Stimulated activated CD8-positive, alpha-beta memory T cell treated with anti-CD3 and anti-CD28 coated beads, Interleukin-4, amount 100 ng/mL, for 48 hours (primary cell): ENCODE measurements around the gene CFAP141.
"Not testable (repeated sequence)": the region's sequence is repeated elsewhere in the genome, so short reads cannot be mapped to it uniquely, and the experiment has no call there.

Experiments
- DNase-seq: peaks from one replicate; pipeline ENCODE4 v3.0.0-alpha.2; 2020

Gene CFAP141

GRCh38 chr1:154206196-154206595, at the start of gene CFAP141:
Gene CFAP141, minus strand, starts transcription at chr1:154206333. Its CDS starts 26 bp downstream, at chr1:154206307.
- no peak for DNase-seq

GRCh38 chr1:154253671-154254070, 47.5 kb upstream of the CFAP141 start:
- DNase-seq, result no peak

GRCh38 chr1:154241703-154242351, 35.7 kb upstream of the CFAP141 start:
- DNase-seq, result no peak

- DNase-seq, result no peak
These were observed 34.2 kb upstream of the CFAP141 start for GRCh38 chr1:154240294-154240833.

GRCh38 chr1:154239491-154239890, 33.4 kb upstream of the CFAP141 start:
- DNase-seq, result no peak

GRCh38 chr1:154237880-154238506, 31.9 kb upstream of the CFAP141 start:
- DNase-seq, result no peak

- DNase-seq, result no peak
These were observed 31.3 kb upstream of the CFAP141 start for GRCh38 chr1:154237435-154237834.

- DNase-seq, result no peak
These were observed 30.7 kb upstream of the CFAP141 start for GRCh38 chr1:154236855-154237254.

GRCh38 chr1:154233127-154233526, 27.0 kb upstream of the CFAP141 start:
- not testable (repeated sequence) for DNase-seq

GRCh38 chr1:154231112-154231511, 25.0 kb upstream of the CFAP141 start:
- not testable (repeated sequence) for DNase-seq

- no peak for DNase-seq
These were observed 19.2 kb upstream of the CFAP141 start for GRCh38 chr1:154225370-154225769.

GRCh38 chr1:154223621-154224020, 17.5 kb upstream of the CFAP141 start:
- DNase-seq, result no peak

- no peak for DNase-seq
These were observed 16.8 kb upstream of the CFAP141 start for GRCh38 chr1:154222918-154223317.

- no peak for DNase-seq
These were observed 16.4 kb upstream of the CFAP141 start for GRCh38 chr1:154222518-154222917.

GRCh38 chr1:154221278-154222001, 15.3 kb upstream of the CFAP141 start:
- peak; percentile 74 for DNase-seq

GRCh38 chr1:154220970-154221277, 14.8 kb upstream of the CFAP141 start:
- DNase-seq, result no peak

- peak; percentile 98 for DNase-seq
These were observed 14.2 kb upstream of the CFAP141 start, which contains the start of gene UBAP2L for GRCh38 chr1:154220071-154220969. Gene UBAP2L, plus strand, starts transcription at chr1:154220955. Its CDS starts 4,169 bp downstream, at chr1:154225124.

- DNase-seq, result peak; percentile 30
These were observed 13.4 kb upstream of the CFAP141 start for GRCh38 chr1:154219541-154219940.

- peak; percentile 5 for DNase-seq
These were observed 12.4 kb upstream of the CFAP141 start for GRCh38 chr1:154218545-154218944.

- DNase-seq, result no peak
These were observed 7.1 kb upstream of the CFAP141 start for GRCh38 chr1:154213274-154213673.

- no peak for DNase-seq
These were observed 6.0 kb upstream of the CFAP141 start for GRCh38 chr1:154212083-154212482.

- DNase-seq, result no peak
These were observed 2.7 kb upstream of the CFAP141 start for GRCh38 chr1:154208677-154209388.
